ENCODE measurements around the gene DHFR2.

The DHFR2 gene

GRCh38 chr3:94065122-94065521, 2.4 kb upstream of the DHFR2 start:
- H3K4me3 ChIP-seq (replicated peaks in 1 of 2; ENCODE audit: low read depth in 2 of 2, low read length in 2 of 2), result no peak overlapping the region
- DNase-seq (ENCODE audit: low read depth in 2 of 2), result no peak
- TF ChIP-seq CTCF (IDR thresholded peaks at IDR 0.05; ENCODE audit: low read depth, low read length), result no peak

- TF ChIP-seq CTCF (IDR thresholded peaks at IDR 0.05; ENCODE audit: low read depth, low read length), result no peak
Observed at GRCh38 chr3:94064243-94064860, 1.6 kb upstream of the DHFR2 start.

GRCh38 chr3:94063496-94064119, 892 bp upstream of the DHFR2 start:
- TF ChIP-seq CTCF (IDR thresholded peaks at IDR 0.05; ENCODE audit: low read depth, low read length), result no peak

More at GRCh38 chr3:94064243-94064860, 1.6 kb upstream of the DHFR2 start:
- no peak for DNase-seq (ENCODE audit: low read depth in 2 of 2)
- H3K4me3 ChIP-seq (replicated peaks in 1 of 2; ENCODE audit: low read depth in 2 of 2, low read length in 2 of 2), result no peak overlapping the region

GRCh38 chr3:94061297-94061696, 1.4 kb downstream of the DHFR2 start:
- no peak overlapping the region for H3K4me3 ChIP-seq (replicated peaks in 1 of 2; ENCODE audit: low read depth in 2 of 2, low read length in 2 of 2)
- TF ChIP-seq CTCF (IDR thresholded peaks at IDR 0.05; ENCODE audit: low read depth, low read length), result no peak
- no peak for DNase-seq (ENCODE audit: low read depth in 2 of 2)

More at GRCh38 chr3:94063496-94064119, 892 bp upstream of the DHFR2 start:
- peak overlapping the region; percentile 70 to 72 for H3K4me3 ChIP-seq (replicated peaks in 1 of 2; ENCODE audit: low read depth in 2 of 2, low read length in 2 of 2)
- DNase-seq (ENCODE audit: low read depth in 2 of 2), result no peak

GRCh38 chr3:94050546-94050945, 12.2 kb downstream of the DHFR2 start:
- TF ChIP-seq CTCF (IDR thresholded peaks at IDR 0.05; ENCODE audit: low read depth, low read length), result no peak
- DNase-seq (ENCODE audit: low read depth in 2 of 2), result no peak
- H3K4me3 ChIP-seq (replicated peaks in 1 of 2; ENCODE audit: low read depth in 2 of 2, low read length in 2 of 2), result no peak overlapping the region

GRCh38 chr3:94049267-94049666, 13.4 kb downstream of the DHFR2 start:
- no peak overlapping the region for H3K4me3 ChIP-seq (replicated peaks in 1 of 2; ENCODE audit: low read depth in 2 of 2, low read length in 2 of 2)
- no peak for TF ChIP-seq CTCF (IDR thresholded peaks at IDR 0.05; ENCODE audit: low read depth, low read length)
- DNase-seq (ENCODE audit: low read depth in 2 of 2), result no peak

Data from cardiac fibroblast (primary cell).